ENCODE results near the gene DLGAP1.

Gene DLGAP1

GRCh38 chr18:3513481-3513880 is 941.6 kb downstream of the DLGAP1 start:
- H3K4me3 Mint-ChIP-seq, result no peak overlapping the region
- H3K4me1 Mint-ChIP-seq, result peaks cover 26% of the 10 kb centered on the region
- no peaks in the 10 kb centered on the region for H3K9me3 Mint-ChIP-seq
- H3K27ac Mint-ChIP-seq, result no peak overlapping the region
- ATAC-seq, result no peak
- no peak for DNase-seq (ENCODE audit: low spot score in 2 of 2)
- no peaks in the 10 kb centered on the region for H3K36me3 Mint-ChIP-seq

- Mint-ChIP-seq H3K36me3 (no peaks in the 10 kb centered on the region), H3K27ac (peak overlapping the region; percentile 23), H3K4me1 (peaks cover 26% of the 10 kb centered on the region), H3K4me3 (no peak overlapping the region), H3K9me3 (no peaks in the 10 kb centered on the region)
- ATAC-seq (peak; percentile 97), DNase-seq (ENCODE audit: low spot score in 2 of 2) (peak in 1 of 2 donors; percentile 54)
These were observed 943.1 kb downstream of the DLGAP1 start for GRCh38 chr18:3511980-3512379.

GRCh38 chr18:3510896-3511295 is 944.2 kb downstream of the DLGAP1 start:
- no peak overlapping the region for H3K27ac Mint-ChIP-seq
- peaks cover 26% of the 10 kb centered on the region for H3K4me1 Mint-ChIP-seq
- no peak overlapping the region for H3K4me3 Mint-ChIP-seq
- no peaks in the 10 kb centered on the region for H3K9me3 Mint-ChIP-seq
- no peak for DNase-seq (ENCODE audit: low spot score in 2 of 2)
- ATAC-seq, result no peak
- no peaks in the 10 kb centered on the region for H3K36me3 Mint-ChIP-seq

GRCh38 chr18:3510024-3510423 is 945.1 kb downstream of the DLGAP1 start:
- H3K4me3 Mint-ChIP-seq, result no peak overlapping the region
- H3K27ac Mint-ChIP-seq, result no peak overlapping the region
- H3K4me1 Mint-ChIP-seq, result peaks cover 26% of the 10 kb centered on the region
- ATAC-seq (no peak), DNase-seq (ENCODE audit: low spot score in 2 of 2) (no peak)
- no peaks in the 10 kb centered on the region for H3K9me3 Mint-ChIP-seq
- no peaks in the 10 kb centered on the region for H3K36me3 Mint-ChIP-seq

- DNase-seq (ENCODE audit: low spot score in 2 of 2) (no peak), ATAC-seq (no peak)
- H3K27ac Mint-ChIP-seq, result no peak overlapping the region
- H3K4me3 Mint-ChIP-seq, result no peak overlapping the region
- H3K36me3 Mint-ChIP-seq, result no peaks in the 10 kb centered on the region
- peaks cover 26% of the 10 kb centered on the region for H3K4me1 Mint-ChIP-seq
- H3K9me3 Mint-ChIP-seq, result no peaks in the 10 kb centered on the region
These were observed 946.2 kb downstream of the DLGAP1 start for GRCh38 chr18:3508576-3509549.

GRCh38 chr18:3504637-3505036 is 950.5 kb downstream of the DLGAP1 start:
- H3K36me3 Mint-ChIP-seq, result no peaks in the 10 kb centered on the region
- DNase-seq (ENCODE audit: low spot score in 2 of 2) (no peak), ATAC-seq (no peak)
- H3K9me3 Mint-ChIP-seq, result no peaks in the 10 kb centered on the region
- no peak overlapping the region for H3K27ac Mint-ChIP-seq
- H3K4me3 Mint-ChIP-seq, result no peak overlapping the region
- peaks cover 2% of the 10 kb centered on the region for H3K4me1 Mint-ChIP-seq

GRCh38 chr18:3502650-3503049 is 952.5 kb downstream of the DLGAP1 start:
- Mint-ChIP-seq H3K9me3 (no peaks in the 10 kb centered on the region), H3K36me3 (no peaks in the 10 kb centered on the region), H3K4me1 (peaks cover 13% of the 10 kb centered on the region), H3K27ac (no peak overlapping the region), H3K4me3 (no peak overlapping the region)
- ATAC-seq (no peak), DNase-seq (ENCODE audit: low spot score in 2 of 2) (no peak)

GRCh38 chr18:3500016-3500415 is 955.1 kb downstream of the DLGAP1 start:
- Mint-ChIP-seq H3K9me3 (no peaks in the 10 kb centered on the region), H3K27ac (no peak overlapping the region), H3K4me3 (no peak overlapping the region), H3K36me3 (no peaks in the 10 kb centered on the region), H3K4me1 (peaks cover 13% of the 10 kb centered on the region)
- no peak for ATAC-seq
- no peak for DNase-seq (ENCODE audit: low spot score in 2 of 2)

GRCh38 chr18:3499501-3499900 is 955.6 kb downstream of the DLGAP1 start:
- peak overlapping the region; percentile 60 for H3K4me3 Mint-ChIP-seq
- DNase-seq (ENCODE audit: low spot score in 2 of 2), result no peak
- H3K27ac Mint-ChIP-seq, result no peak overlapping the region
- peaks cover 13% of the 10 kb centered on the region for H3K4me1 Mint-ChIP-seq
- H3K9me3 Mint-ChIP-seq, result no peaks in the 10 kb centered on the region
- ATAC-seq, result no peak
- H3K36me3 Mint-ChIP-seq, result no peaks in the 10 kb centered on the region

- Mint-ChIP-seq H3K36me3 (no peaks in the 10 kb centered on the region), H3K27ac (no peak overlapping the region), H3K4me3 (peak overlapping the region; percentile 60), H3K4me1 (peaks cover 13% of the 10 kb centered on the region), H3K9me3 (no peaks in the 10 kb centered on the region)
- ATAC-seq (peak; percentile 55), DNase-seq (ENCODE audit: low spot score in 2 of 2) (no peak)
These were observed 956.2 kb downstream of the DLGAP1 start for GRCh38 chr18:3498698-3499471.

- no peak for ATAC-seq
- Mint-ChIP-seq H3K9me3 (no peaks in the 10 kb centered on the region), H3K4me3 (no peak overlapping the region), H3K27ac (no peak overlapping the region), H3K36me3 (no peaks in the 10 kb centered on the region), H3K4me1 (peaks cover 13% of the 10 kb centered on the region)
- DNase-seq (ENCODE audit: low spot score in 2 of 2), result no peak
These were observed 959.2 kb downstream of the DLGAP1 start for GRCh38 chr18:3495691-3496430.

GRCh38 chr18:3494569-3494968 is 960.5 kb downstream of the DLGAP1 start:
- no peak for ATAC-seq
- Mint-ChIP-seq H3K36me3 (no peaks in the 10 kb centered on the region), H3K4me3 (no peak overlapping the region), H3K9me3 (no peaks in the 10 kb centered on the region), H3K27ac (no peak overlapping the region), H3K4me1 (peaks cover 11% of the 10 kb centered on the region)
- no peak for DNase-seq (ENCODE audit: low spot score in 2 of 2)

- no peaks in the 10 kb centered on the region for H3K9me3 Mint-ChIP-seq
- ATAC-seq (no peak), DNase-seq (ENCODE audit: low spot score in 2 of 2) (no peak)
- H3K4me1 Mint-ChIP-seq, result peaks cover 7% of the 10 kb centered on the region
- H3K36me3 Mint-ChIP-seq, result no peaks in the 10 kb centered on the region
- no peak overlapping the region for H3K27ac Mint-ChIP-seq
- H3K4me3 Mint-ChIP-seq, result no peak overlapping the region
These were observed 960.9 kb downstream of the DLGAP1 start for GRCh38 chr18:3494245-3494526.

GRCh38 chr18:3493501-3494244 is 961.4 kb downstream of the DLGAP1 start:
- H3K36me3 Mint-ChIP-seq, result no peaks in the 10 kb centered on the region
- no peak for DNase-seq (ENCODE audit: low spot score in 2 of 2)
- H3K4me1 Mint-ChIP-seq, result peaks cover 3% of the 10 kb centered on the region
- no peak overlapping the region for H3K4me3 Mint-ChIP-seq
- no peaks in the 10 kb centered on the region for H3K9me3 Mint-ChIP-seq
- no peak overlapping the region for H3K27ac Mint-ChIP-seq
- ATAC-seq, result no peak

- Mint-ChIP-seq H3K4me1 (no peaks in the 10 kb centered on the region), H3K9me3 (no peaks in the 10 kb centered on the region), H3K36me3 (no peaks in the 10 kb centered on the region), H3K4me3 (no peak overlapping the region), H3K27ac (no peak overlapping the region)
- no peak for DNase-seq (ENCODE audit: low spot score in 2 of 2)
- no peak for ATAC-seq
These were observed 962.4 kb downstream of the DLGAP1 start for GRCh38 chr18:3492721-3493120.

Measured in stimulated activated effector memory CD8-positive, alpha-beta T cell treated with anti-CD3 and anti-CD28 coated beads, Interleukin-12 subunit alpha, Interleukin-12 subunit beta, amount 100 ng/mL, for 72 hours (primary cell).